Measurements from ENCODE around the gene AOC3. TPM values are rescaled to one million over a fixed set of nuclear protein-coding genes. Genes with fewer than 3 reads are reported as not detected.
A peak's percentile ranks its signal among the peaks of the same experiment; 100 is the strongest.
"Not testable (repeated sequence)": the region's sequence is repeated elsewhere in the genome, so short reads cannot be mapped to it uniquely, and the experiment has no call there.

The AOC3 gene
- total and polyA plus RNA-seq, 4 donors = 2.0 to 18.2 (median 4.7) TPM

- Histone ChIP-seq H3K27me3 (ENCODE audit: control insufficient read depth in 4 of 4, insufficient read depth in 4 of 4, low read length in 3 of 4) (no peaks in the 10 kb centered on the region), H3K36me3 (ENCODE audit: control insufficient read depth in 4 of 4, insufficient read depth in 3 of 4, low read depth in 1 of 4, low read length in 3 of 4) (no peaks in the 10 kb centered on the region), H3K9ac (ENCODE audit: low read depth in 1 of 2, low read length in 2 of 2) (no peak overlapping the region), H3K9me3 (ENCODE audit: control insufficient read depth in 4 of 4, low read length in 3 of 4) (no peaks in the 10 kb centered on the region), H3K27ac (ENCODE audit: low read depth in 1 of 2, low read length in 2 of 2) (no peak overlapping the region), H3K4me1 (ENCODE audit: control insufficient read depth in 4 of 4, insufficient read depth in 4 of 4, low read length in 3 of 4) (peaks cover 0 to 28% (median 25%) of the 10 kb centered on the region in 4 donors), H3K4me3 (ENCODE audit: low read depth in 1 of 3, low read length in 3 of 3) (peak overlapping the region in 1 of 3 donors; percentile 1)
- TF ChIP-seq HNF4A (conservative IDR thresholded peaks at IDR 0.05) (no peak), FOXA1 (IDR thresholded peaks at IDR 0.05) (no peak)
- no peak for DNase-seq (ENCODE audit: low spot score)
- WGBS = 76% methylated on average over 5 of the region's 5 CpGs
These were observed 2.6 kb downstream of the AOC3 start for GRCh38 chr17:42853597-42853967.

- H3K36me3 ChIP-seq (ENCODE audit: control insufficient read depth in 4 of 4, insufficient read depth in 3 of 4, low read depth in 1 of 4, low read length in 3 of 4) = no peaks in the 10 kb centered on the region
- H3K9me3 ChIP-seq (ENCODE audit: control insufficient read depth in 4 of 4, low read length in 3 of 4) = no peaks in the 10 kb centered on the region
- 84% methylated on average over 15 of the region's 15 CpGs for WGBS
- no peak overlapping the region for H3K4me3 ChIP-seq (ENCODE audit: low read depth in 1 of 3, low read length in 3 of 3)
- no peaks in the 10 kb centered on the region for H3K27me3 ChIP-seq (ENCODE audit: control insufficient read depth in 4 of 4, insufficient read depth in 4 of 4, low read length in 3 of 4)
- no peak overlapping the region for H3K9ac ChIP-seq (ENCODE audit: low read depth in 1 of 2, low read length in 2 of 2)
- no peak overlapping the region for H3K27ac ChIP-seq (ENCODE audit: low read depth in 1 of 2, low read length in 2 of 2)
- H3K4me1 ChIP-seq (ENCODE audit: control insufficient read depth in 4 of 4, insufficient read depth in 4 of 4, low read length in 3 of 4) = peaks cover 0 to 25% (median 21%) of the 10 kb centered on the region in 4 donors
- DNase-seq (ENCODE audit: low spot score) = no peak
- TF ChIP-seq TAF1 (conservative IDR thresholded peaks at IDR 0.05) = no peak
- TF ChIP-seq NR2F2 (IDR thresholded peaks at IDR 0.05) = peak; percentile 36
These were observed 3.2 kb downstream of the AOC3 start for GRCh38 chr17:42853968-42854790.

- Histone ChIP-seq H3K27ac (ENCODE audit: low read depth in 1 of 2, low read length in 2 of 2) (peak overlapping the region in 1 of 2 donors; percentile 31), H3K4me3 (ENCODE audit: low read depth in 1 of 3, low read length in 3 of 3) (no peak overlapping the region), H3K9ac (ENCODE audit: low read depth in 1 of 2, low read length in 2 of 2) (no peak overlapping the region), H3K36me3 (ENCODE audit: control insufficient read depth in 4 of 4, insufficient read depth in 3 of 4, low read depth in 1 of 4, low read length in 3 of 4) (no peaks in the 10 kb centered on the region), H3K27me3 (ENCODE audit: control insufficient read depth in 4 of 4, insufficient read depth in 4 of 4, low read length in 3 of 4) (no peaks in the 10 kb centered on the region), H3K9me3 (ENCODE audit: control insufficient read depth in 4 of 4, low read length in 3 of 4) (no peaks in the 10 kb centered on the region), H3K4me1 (ENCODE audit: control insufficient read depth in 4 of 4, insufficient read depth in 4 of 4, low read length in 3 of 4) (peaks cover 0 to 16% (median 12%) of the 10 kb centered on the region in 4 donors)
- WGBS = 35% methylated on average over 8 of the region's 8 CpGs
- DNase-seq (ENCODE audit: low spot score) = peak; percentile 47
- TF ChIP-seq YY1 (IDR thresholded peaks at IDR 0.05) = peak; percentile 29
- TF ChIP-seq SP1 (IDR thresholded peaks at IDR 0.05) = peak; percentile 54
- TF ChIP-seq NR2F2 (IDR thresholded peaks at IDR 0.05) = peak; percentile 32
- peak; percentile 10 to 57 for TF ChIP-seq RAD21 (IDR thresholded peaks at IDR 0.05)
- no peak for TF ChIP-seq JUND (IDR thresholded peaks at IDR 0.05)
- TF ChIP-seq TAF1 (conservative IDR thresholded peaks at IDR 0.05) = no peak
- TF ChIP-seq HNF4A (conservative IDR thresholded peaks at IDR 0.05) = peak; percentile 60 to 66
- TF ChIP-seq ATF3 (IDR thresholded peaks at IDR 0.05) = no peak
- TF ChIP-seq RXRA (IDR thresholded peaks at IDR 0.05) = peak; percentile 93 to 96
These were observed 4.1 kb downstream of the AOC3 start for GRCh38 chr17:42855048-42855596.

GRCh38 chr17:42856093-42856492 is 5.1 kb downstream of the AOC3 start:
- not testable (repeated sequence) for H3K27ac ChIP-seq (ENCODE audit: low read depth in 1 of 2, low read length in 2 of 2); H3K9ac ChIP-seq (ENCODE audit: low read depth in 1 of 2, low read length in 2 of 2); H3K9me3 ChIP-seq (ENCODE audit: control insufficient read depth in 4 of 4, low read length in 3 of 4); DNase-seq (ENCODE audit: low spot score); H3K4me3 ChIP-seq (ENCODE audit: low read depth in 1 of 3, low read length in 3 of 3); H3K27me3 ChIP-seq (ENCODE audit: control insufficient read depth in 4 of 4, insufficient read depth in 4 of 4, low read length in 3 of 4); H3K36me3 ChIP-seq (ENCODE audit: control insufficient read depth in 4 of 4, insufficient read depth in 3 of 4, low read depth in 1 of 4, low read length in 3 of 4)
- peaks cover 0 to 14% (median 11%) of the 10 kb centered on the region in 4 donors for H3K4me1 ChIP-seq (ENCODE audit: control insufficient read depth in 4 of 4, insufficient read depth in 4 of 4, low read length in 3 of 4)
- WGBS = 86% methylated on average over 7 of the region's 8 CpGs

Measured in liver (tissue), 9 donors.